HFF-Myc (cell line): Measurements from ENCODE around the gene OSBPL5.

ENCODE experiments used
- DNase-seq: peaks from one replicate; pipeline ENCODE4 v3.0.0-alpha.2; 2011; ENCODE audit warnings: low read depth; ENCODE audit errors: extremely low read depth
- H3K4me3 ChIP-seq: replicated peaks from 2 replicates; pipeline ENCODE4 v1.5.1; 2011; ENCODE audit warnings: low read depth, mild to moderate bottlenecking, control low read depth, low read length
- CTCF ChIP-seq: IDR thresholded peaks from 2 replicates; pipeline ENCODE4 v1.5.1; 2012; ENCODE audit warnings: mild to moderate bottlenecking, low read depth, low read length, control low read depth; ENCODE audit errors: missing control alignments

The OSBPL5 gene

GRCh38 chr11:3192511-3193372 is 27.6 kb upstream of the OSBPL5 start:
- no peak for DNase-seq
- no peak overlapping the region for H3K4me3 ChIP-seq
- TF ChIP-seq CTCF, result no peak

GRCh38 chr11:3191586-3192324 is 26.6 kb upstream of the OSBPL5 start:
- TF ChIP-seq CTCF, result no peak
- DNase-seq, result no peak
- H3K4me3 ChIP-seq, result no peak overlapping the region

GRCh38 chr11:3190600-3190999 is 25.5 kb upstream of the OSBPL5 start:
- H3K4me3 ChIP-seq, result no peak overlapping the region
- no peak for DNase-seq
- TF ChIP-seq CTCF, result no peak

GRCh38 chr11:3189886-3190583 is 24.9 kb upstream of the OSBPL5 start:
- TF ChIP-seq CTCF, result no peak
- no peak for DNase-seq
- no peak overlapping the region for H3K4me3 ChIP-seq

- TF ChIP-seq CTCF, result no peak
- H3K4me3 ChIP-seq, result no peak overlapping the region
Observed at GRCh38 chr11:3189196-3189843, 24.2 kb upstream of the OSBPL5 start.

GRCh38 chr11:3188496-3189195 is 23.5 kb upstream of the OSBPL5 start:
- no peak for DNase-seq
- TF ChIP-seq CTCF, result no peak
- no peak overlapping the region for H3K4me3 ChIP-seq

More at GRCh38 chr11:3189196-3189843, 24.2 kb upstream of the OSBPL5 start:
- DNase-seq, result no peak
